ENCODE measurements around the gene APOLD1. TPM values are rescaled to one million over a fixed set of nuclear protein-coding genes. Genes with fewer than 3 reads are reported as not detected.
A peak's percentile ranks its signal among the peaks of the same experiment; 100 is the strongest.

Gene APOLD1
- total RNA-seq, 2 experiments from 2014 or later: 22.5 to 25.8 TPM

GRCh38 chr12:12784116-12784515 lies 1.3 kb upstream of the APOLD1 start:
- BruUV-seq (replicated peaks): no TSS peak

GRCh38 chr12:12786351-12786705 lies 869 bp downstream of the APOLD1 start:
- Histone ChIP-seq H3K27ac (ENCODE audit: low read depth, low read length, poor library complexity, severe bottlenecking) (no peak overlapping the region), H3K4me1 (ENCODE audit: insufficient read depth, low read length, poor library complexity, severe bottlenecking) (peaks cover 7% of the 10 kb centered on the region), H3K9me2 (ENCODE audit: insufficient read depth, low read length) (no peaks in the 10 kb centered on the region), H3K9me3 (ENCODE audit: low read length) (no peaks in the 10 kb centered on the region), H3K4me3 (ENCODE audit: low read depth, low read length, poor library complexity, severe bottlenecking) (no peak overlapping the region), H3K36me3 (ENCODE audit: insufficient read depth, low read length) (no peaks in the 10 kb centered on the region), H3K79me2 (ENCODE audit: insufficient read depth, low read depth, low read length) (no peaks in the 10 kb centered on the region), H3K4me2 (ENCODE audit: low read length) (peak overlapping the region; percentile 30; the same call in 1 of the 2 replicates), H4K20me1 (ENCODE audit: insufficient read depth, low read length) (peaks cover 3% of the 10 kb centered on the region), H2AFZ (ENCODE audit: low read length) (no peak overlapping the region)
- no peak for DNase-seq (ENCODE audit: low spot score)
- POLR2A ChIA-PET: no interaction called here
- TF ChIP-seq CTCF (conservative IDR thresholded peaks at IDR 0.05; ENCODE audit: low read length) (no peak), EZH2phosphoT487 (IDR thresholded peaks at IDR 0.05; ENCODE audit: borderline replicate concordance, low read depth, low read length) (no peak)
- intact Hi-C loops (cut with micrococcal nuclease; ENCODE audit: unreplicated experiment): loop anchor here (10.0 kb wide), 1 partner anchor 218 kb away; the partner anchor contains the start of gene HEBP1
- CTCF ChIA-PET (ENCODE audit: unreplicated experiment): no interaction called here
- BruUV-seq (replicated peaks): no TSS peak

More at GRCh38 chr12:12784116-12784515, 1.3 kb upstream of the APOLD1 start:
- Histone ChIP-seq H2AFZ (ENCODE audit: low read length) (no peak overlapping the region), H3K9me3 (ENCODE audit: low read length) (no peaks in the 10 kb centered on the region), H3K36me3 (ENCODE audit: insufficient read depth, low read length) (no peaks in the 10 kb centered on the region), H3K4me1 (ENCODE audit: insufficient read depth, low read length, poor library complexity, severe bottlenecking) (peaks cover 7% of the 10 kb centered on the region), H3K4me2 (ENCODE audit: low read length) (no peak overlapping the region), H3K79me2 (ENCODE audit: insufficient read depth, low read depth, low read length) (no peaks in the 10 kb centered on the region), H3K27ac (ENCODE audit: low read depth, low read length, poor library complexity, severe bottlenecking) (no peak overlapping the region), H3K4me3 (ENCODE audit: low read depth, low read length, poor library complexity, severe bottlenecking) (no peak overlapping the region), H3K9me2 (ENCODE audit: insufficient read depth, low read length) (no peaks in the 10 kb centered on the region), H4K20me1 (ENCODE audit: insufficient read depth, low read length) (no peaks in the 10 kb centered on the region)
- no peak for DNase-seq (ENCODE audit: low spot score)
- POLR2A ChIA-PET: interaction anchor here (0.7 kb wide), 1 partner anchor 23 kb away, joined by 4 read pairs; no protein-coding TSS in a partner anchor
- CTCF ChIA-PET (ENCODE audit: unreplicated experiment): no interaction called here
- intact Hi-C loops (cut with micrococcal nuclease; ENCODE audit: unreplicated experiment): loop anchor here (10.0 kb wide), 1 partner anchor 221 kb away; the partner anchor contains the start of gene HEBP1
- TF ChIP-seq EZH2phosphoT487 (IDR thresholded peaks at IDR 0.05; ENCODE audit: borderline replicate concordance, low read depth, low read length) (no peak), CTCF (conservative IDR thresholded peaks at IDR 0.05; ENCODE audit: low read length) (no peak)

DNA sequence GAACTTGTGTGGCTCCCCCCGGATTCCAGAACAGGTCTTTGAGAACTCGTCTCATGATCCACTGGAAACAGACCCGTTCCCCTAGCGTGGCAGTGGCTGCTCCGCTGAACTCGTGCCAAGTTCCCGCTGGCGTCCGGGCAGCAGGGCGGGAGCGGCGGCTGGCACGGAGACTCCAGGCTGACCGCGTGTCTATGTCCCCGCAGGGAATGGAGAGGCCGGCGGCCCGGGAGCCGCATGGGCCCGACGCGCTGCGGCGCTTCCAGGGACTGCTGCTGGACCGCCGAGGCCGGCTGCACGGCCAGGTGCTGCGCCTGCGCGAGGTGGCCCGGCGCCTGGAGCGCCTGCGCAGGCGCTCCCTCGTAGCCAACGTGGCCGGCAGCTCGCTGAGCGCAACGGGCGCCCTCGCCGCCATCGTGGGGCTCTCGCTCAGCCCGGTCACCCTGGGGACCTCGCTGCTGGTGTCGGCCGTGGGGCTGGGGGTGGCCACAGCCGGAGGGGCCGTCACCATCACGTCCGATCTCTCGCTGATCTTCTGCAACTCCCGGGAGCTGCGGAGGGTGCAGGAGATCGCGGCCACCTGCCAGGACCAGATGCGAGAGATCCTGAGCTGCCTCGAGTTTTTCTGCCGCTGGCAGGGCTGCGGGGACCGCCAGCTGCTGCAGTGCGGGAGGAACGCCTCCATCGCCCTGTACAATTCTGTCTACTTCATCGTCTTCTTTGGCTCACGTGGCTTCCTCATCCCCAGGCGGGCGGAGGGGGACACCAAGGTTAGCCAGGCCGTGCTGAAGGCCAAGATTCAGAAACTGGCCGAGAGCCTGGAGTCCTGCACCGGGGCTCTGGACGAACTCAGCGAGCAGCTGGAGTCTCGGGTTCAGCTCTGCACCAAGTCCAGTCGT lies 1.5 kb downstream of the APOLD1 start:
- no peaks in the 10 kb centered on the region for H3K79me2 ChIP-seq (ENCODE audit: insufficient read depth, low read depth, low read length)
- BruUV-seq (replicated peaks): no TSS peak
- no peaks in the 10 kb centered on the region for H3K9me2 ChIP-seq (ENCODE audit: insufficient read depth, low read length)
- H3K36me3 ChIP-seq (ENCODE audit: insufficient read depth, low read length): no peaks in the 10 kb centered on the region
- H3K4me1 ChIP-seq (ENCODE audit: insufficient read depth, low read length, poor library complexity, severe bottlenecking): peaks cover 7% of the 10 kb centered on the region
- peak overlapping the region; percentile 40; the same call in 1 of the 2 replicates for H3K4me2 ChIP-seq (ENCODE audit: low read length)
- POLR2A ChIA-PET: interaction anchor here (0.6 kb wide), 1 partner anchor 131 kb away, joined by 3 read pairs; no protein-coding TSS in a partner anchor
- no peak overlapping the region for H3K4me3 ChIP-seq (ENCODE audit: low read depth, low read length, poor library complexity, severe bottlenecking)
- no peak for DNase-seq (ENCODE audit: low spot score)
- intact Hi-C loops (cut with micrococcal nuclease; ENCODE audit: unreplicated experiment): loop anchor here (10.0 kb wide), 1 partner anchor 218 kb away; the partner anchor contains the start of gene HEBP1
- TF ChIP-seq EZH2phosphoT487 (IDR thresholded peaks at IDR 0.05; ENCODE audit: borderline replicate concordance, low read depth, low read length): no peak
- no peak for TF ChIP-seq CTCF (conservative IDR thresholded peaks at IDR 0.05; ENCODE audit: low read length)
- CTCF ChIA-PET (ENCODE audit: unreplicated experiment): no interaction called here
- H3K27ac ChIP-seq (ENCODE audit: low read depth, low read length, poor library complexity, severe bottlenecking): no peak overlapping the region
- peaks cover 3% of the 10 kb centered on the region for H4K20me1 ChIP-seq (ENCODE audit: insufficient read depth, low read length)
- no peak overlapping the region for H2AFZ ChIP-seq (ENCODE audit: low read length)
- H3K9me3 ChIP-seq (ENCODE audit: low read length): no peaks in the 10 kb centered on the region
